ENCODE data around the gene LEMD2. TPM values are rescaled to one million over a fixed set of nuclear protein-coding genes. Genes with fewer than 3 reads are reported as not detected.

LEMD2 gene
- total RNA-seq, 4 donors from 2014 or later, result 50.0 to 76.6 (median 64.6) TPM

DNA sequence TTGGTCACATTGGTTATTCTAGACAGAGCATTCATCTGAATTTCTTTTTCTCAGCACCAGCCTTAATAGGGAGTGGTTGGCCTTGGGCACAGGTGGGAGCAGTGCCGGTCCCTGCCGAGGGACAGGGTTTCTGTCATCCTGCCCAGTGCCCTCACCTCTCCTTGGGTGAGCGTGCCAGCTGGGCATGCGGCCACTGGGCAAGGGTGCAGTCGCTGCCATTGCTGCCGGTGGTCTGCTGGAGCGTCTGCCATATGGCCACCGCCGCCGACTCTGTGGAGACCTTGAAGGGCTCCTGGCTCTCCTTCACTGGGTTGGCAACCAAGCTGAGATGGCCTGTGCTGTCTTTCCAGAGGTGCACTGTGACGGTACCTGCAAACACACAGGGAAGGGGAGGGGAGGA is 61.0 kb downstream of the LEMD2 start:
- no peak for TF ChIP-seq CTCF (IDR thresholded peaks at IDR 0.05)
- no peak for TF ChIP-seq POLR2A (IDR thresholded peaks at IDR 0.05)
- peak in 1 of 2 donors; percentile 43 for DNase-seq
- Histone ChIP-seq H3K4me3 (replicated peaks in 1 of 3) (no peak overlapping the region), H3K9me3 (no peaks in the 10 kb centered on the region), H3K27me3 (no peaks in the 10 kb centered on the region), H3K4me1 (peaks cover 53 to 63% of the 10 kb centered on the region in 2 donors), H3K27ac (peak overlapping the region in 2 of 3 donors; percentile 39 to 90), H3K36me3 (no peaks in the 10 kb centered on the region)
- intact Hi-C loops (cut with DNase I), result no loop called here
- WGBS, 2 donors, result 63 to 83% methylated on average over 3 to 10 of the region's 11 CpGs

DNA sequence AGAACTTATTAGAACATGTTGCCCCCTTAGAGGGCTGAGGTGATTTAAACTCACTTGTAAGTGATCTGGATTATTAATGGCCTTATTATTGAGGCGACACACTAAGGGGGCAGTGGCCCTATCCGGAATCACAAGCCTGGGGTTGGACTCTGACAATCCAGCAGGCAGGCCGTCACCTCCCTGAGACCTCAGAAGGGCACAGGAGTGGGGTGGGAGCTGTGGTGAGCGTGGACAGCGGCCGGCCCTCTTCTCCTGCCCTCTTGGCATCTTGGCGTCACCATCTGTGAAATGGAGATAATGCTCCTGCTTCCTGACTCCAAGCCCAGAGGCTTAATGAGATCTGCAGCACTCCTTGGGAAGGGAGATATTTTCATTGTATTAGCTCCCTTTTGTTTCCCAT is 61.8 kb downstream of the LEMD2 start:
- Histone ChIP-seq H3K4me3 (replicated peaks in 1 of 3) (no peak overlapping the region), H3K27ac (peak overlapping the region in 1 of 3 donors; percentile 90), H3K27me3 (no peaks in the 10 kb centered on the region), H3K36me3 (no peaks in the 10 kb centered on the region), H3K9me3 (no peaks in the 10 kb centered on the region), H3K4me1 (peaks cover 54 to 62% of the 10 kb centered on the region in 2 donors)
- 82 to 95% methylated on average over 7 of the region's 7 CpGs for WGBS, 2 donors
- TF ChIP-seq CTCF (IDR thresholded peaks at IDR 0.05) (no peak), POLR2A (IDR thresholded peaks at IDR 0.05) (no peak)
- no peak for DNase-seq
- intact Hi-C loops (cut with DNase I), result no loop called here

GRCh38 chr6:33726696-33727095 is 62.2 kb downstream of the LEMD2 start:
- Histone ChIP-seq H3K9me3 (no peaks in the 10 kb centered on the region), H3K27ac (peak overlapping the region in 1 of 3 donors; percentile 90), H3K36me3 (no peaks in the 10 kb centered on the region), H3K4me3 (replicated peaks in 1 of 3) (no peak overlapping the region), H3K27me3 (no peaks in the 10 kb centered on the region), H3K4me1 (peaks cover 54 to 62% of the 10 kb centered on the region in 2 donors)
- TF ChIP-seq POLR2A (IDR thresholded peaks at IDR 0.05) (no peak), CTCF (IDR thresholded peaks at IDR 0.05) (no peak)
- DNase-seq, result no peak
- 93 to 96% methylated on average over 15 of the region's 15 CpGs for WGBS, 2 donors
- intact Hi-C loops (cut with DNase I), result no loop called here

- intact Hi-C loops (cut with DNase I), result no loop called here
- TF ChIP-seq CTCF (IDR thresholded peaks at IDR 0.05) (no peak), POLR2A (IDR thresholded peaks at IDR 0.05) (no peak)
- no peak overlapping the region for H3K4me3 ChIP-seq (replicated peaks in 1 of 3)
- DNase-seq, result no peak
- 87 to 94% methylated on average over 5 to 7 of the region's 7 CpGs for WGBS, 2 donors
- H3K27me3 ChIP-seq, result no peaks in the 10 kb centered on the region
- peaks cover 50 to 60% of the 10 kb centered on the region in 2 donors for H3K4me1 ChIP-seq
- no peaks in the 10 kb centered on the region for H3K9me3 ChIP-seq
- H3K36me3 ChIP-seq, result no peaks in the 10 kb centered on the region
- H3K27ac ChIP-seq, result peak overlapping the region in 1 of 3 donors; percentile 90
Observed at GRCh38 chr6:33725891-33726673, 62.8 kb downstream of the LEMD2 start.

GRCh38 chr6:33725222-33725621 is 63.7 kb downstream of the LEMD2 start:
- WGBS, 2 donors, result 95 to 97% methylated on average over 14 of the region's 14 CpGs
- TF ChIP-seq CTCF (IDR thresholded peaks at IDR 0.05) (no peak), POLR2A (IDR thresholded peaks at IDR 0.05) (no peak)
- intact Hi-C loops (cut with DNase I), result no loop called here
- Histone ChIP-seq H3K36me3 (no peaks in the 10 kb centered on the region), H3K4me1 (peaks cover 48 to 60% of the 10 kb centered on the region in 2 donors), H3K27me3 (no peaks in the 10 kb centered on the region), H3K27ac (no peak overlapping the region), H3K9me3 (no peaks in the 10 kb centered on the region), H3K4me3 (replicated peaks in 1 of 3) (no peak overlapping the region)
- DNase-seq, result no peak

Measured in thyroid gland (tissue), 4 donors.